Prostate gland (tissue), 2 donors: Measurements from ENCODE around the gene SRPK3. TPM values are rescaled to one million over a fixed set of nuclear protein-coding genes. Genes with fewer than 3 reads are reported as not detected.

Source experiments
- DNase-seq: peaks from one replicate; pipeline ENCODE4 v3.0.0-alpha.2; 2019; ENCODE audit warnings: low spot score
- H3K27ac ChIP-seq, 2 donors: fragments of 200-600 bp; sonication (generic); 2 replicates each; pipeline ENCODE4 v1.5.1; 2017 to 2019
- H3K27me3 ChIP-seq: fragments of 200-600 bp; sonication (generic); replicated peaks from 2 replicates; pipeline ENCODE4 v1.5.1; 2019; ENCODE audit not compliant: insufficient read depth
- H3K36me3 ChIP-seq, 2 donors: fragments of 200-600 bp; sonication (generic); 1 replicate in 1 of 2; 2 replicates in 1 of 2; pipeline versions ENCODE4 v1.5.1 to v1.8.1; 2017 to 2019
- H3K4me1 ChIP-seq: fragments of 200-600 bp; sonication (generic); replicated peaks from 2 replicates; pipeline ENCODE4 v1.5.1; 2019
- H3K4me3 ChIP-seq, 2 donors: fragments of 200-600 bp; sonication (generic); 2 replicates each; pipeline ENCODE4 v1.5.1; 2017 to 2019
- H3K9me3 ChIP-seq: fragments of 200-600 bp; sonication (generic); 2 replicates; pipeline ENCODE4 v1.5.1; 2017
- CTCF ChIP-seq, 4 experiments: fragments of 200-600 bp in 2 of 4; fragments of 450-650 bp in 2 of 4; sonication (generic) in 2 of 4; IDR thresholded peaks; 1 replicate in 3 of 4; 2 replicates in 1 of 4; pipeline ENCODE4 v1.5.1; 2016 to 2019; ENCODE audit warnings: antibody characterized with exemption in 4 of 4, mild to moderate bottlenecking in 2 of 4, moderate library complexity in 2 of 4
- POLR2A ChIP-seq: fragments of 450-650 bp; IDR thresholded peaks from one replicate; pipeline ENCODE4 v1.6.1; 2016; ENCODE audit warnings: antibody characterized with exemption, mild to moderate bottlenecking
- POLR2AphosphoS5 ChIP-seq: sonication (generic); formaldehyde crosslinking; IDR thresholded peaks from one replicate; pipeline ENCODE4 v1.6.1; 2017; ENCODE audit warnings: antibody characterized with exemption
- WGBS: methylation state at CpG from one replicate; pipeline ENCODE4 v1.1.5; 2018; 5-methylcytosine and 5-hydroxymethylcytosine counted together
- intact Hi-C: fragments of 100-400 bp; cut with DNase I; formaldehyde crosslinking; loops from one replicate; pipeline ENCODE4 v1.14.2; 2022
- total RNA-seq, 2 donors: library from RNA; depleted of rRNA; stranded (reverse); fragments of >200 nt; gene quantifications; one replicate each; pipeline ENCODE4 v1.1.0, GENCODE V29; 2016

Gene SRPK3
- total RNA-seq, 2 donors from 2014 or later: 1.4 to 2.7 TPM

GRCh38 chrX:153804100-153804595, 23.3 kb downstream of the SRPK3 start:
- H3K4me3 ChIP-seq: no peak overlapping the region
- H3K27ac ChIP-seq: no peak overlapping the region
- TF ChIP-seq CTCF (IDR thresholded peaks at IDR 0.05) (no peak), POLR2AphosphoS5 (no peak), POLR2A (no peak)
- no peaks in the 10 kb centered on the region for H3K4me1 ChIP-seq
- no peaks in the 10 kb centered on the region for H3K9me3 ChIP-seq
- no CpG with 5 or more reads among the region's 34 CpGs for WGBS
- H3K36me3 ChIP-seq: no peaks in the 10 kb centered on the region
- H3K27me3 ChIP-seq: no peaks in the 10 kb centered on the region
- intact Hi-C loops: no loop called here
- DNase-seq: no peak

DNA sequence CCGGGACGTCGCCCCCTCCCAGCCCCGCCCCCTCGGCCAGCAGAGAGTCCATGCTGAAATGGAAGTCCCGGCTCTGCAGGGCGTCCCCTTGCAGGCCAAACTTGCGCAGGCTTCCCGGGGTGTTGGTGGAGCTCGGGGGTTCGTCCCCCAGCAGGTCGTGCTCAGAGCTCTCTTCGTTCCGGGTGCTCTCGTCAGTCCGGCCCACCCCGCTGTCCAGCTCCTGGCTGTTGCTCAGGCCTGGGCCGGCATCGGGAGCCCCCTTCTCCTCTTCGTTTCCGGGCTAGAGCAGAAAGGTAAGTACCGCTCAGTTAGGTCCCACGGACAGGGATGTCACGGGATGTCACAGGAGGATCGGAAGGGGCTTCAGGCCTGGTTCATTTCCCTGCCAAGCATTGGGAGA, 23.8 kb downstream of the SRPK3 start:
- H3K27ac ChIP-seq: no peak overlapping the region
- no peaks in the 10 kb centered on the region for H3K27me3 ChIP-seq
- H3K4me1 ChIP-seq: no peaks in the 10 kb centered on the region
- no peak for DNase-seq
- no peaks in the 10 kb centered on the region for H3K36me3 ChIP-seq
- WGBS: 92% methylated on average over 19 of the region's 25 CpGs
- TF ChIP-seq POLR2AphosphoS5 (no peak), POLR2A (no peak)
- intact Hi-C loops: no loop called here
- no peak overlapping the region for H3K4me3 ChIP-seq
- H3K9me3 ChIP-seq: no peaks in the 10 kb centered on the region

GRCh38 chrX:153805436-153805835, 24.6 kb downstream of the SRPK3 start:
- no peak overlapping the region for H3K4me3 ChIP-seq
- H3K9me3 ChIP-seq: no peaks in the 10 kb centered on the region
- no peaks in the 10 kb centered on the region for H3K36me3 ChIP-seq
- H3K27me3 ChIP-seq: no peaks in the 10 kb centered on the region
- H3K4me1 ChIP-seq: no peaks in the 10 kb centered on the region
- 39% methylated on average over 8 of the region's 13 CpGs for WGBS
- H3K27ac ChIP-seq: no peak overlapping the region
- intact Hi-C loops: no loop called here
- TF ChIP-seq CTCF (IDR thresholded peaks at IDR 0.05) (no peak), POLR2AphosphoS5 (no peak), POLR2A (no peak)
- DNase-seq: no peak

GRCh38 chrX:153806999-153807575, 26.2 kb downstream of the SRPK3 start:
- intact Hi-C loops: no loop called here
- H3K36me3 ChIP-seq: no peaks in the 10 kb centered on the region
- no peak overlapping the region for H3K27ac ChIP-seq
- WGBS: 95% methylated on average over 12 of the region's 28 CpGs
- no peaks in the 10 kb centered on the region for H3K9me3 ChIP-seq
- H3K4me1 ChIP-seq: no peaks in the 10 kb centered on the region
- TF ChIP-seq POLR2A: no peak
- TF ChIP-seq CTCF (IDR thresholded peaks at IDR 0.05): no peak
- TF ChIP-seq POLR2AphosphoS5: no peak
- H3K4me3 ChIP-seq: no peak overlapping the region
- no peaks in the 10 kb centered on the region for H3K27me3 ChIP-seq
- no peak for DNase-seq

GRCh38 chrX:153807976-153808375, 27.1 kb downstream of the SRPK3 start:
- H3K9me3 ChIP-seq: no peaks in the 10 kb centered on the region
- H3K36me3 ChIP-seq: no peaks in the 10 kb centered on the region
- intact Hi-C loops: no loop called here
- no peak for DNase-seq
- no peak for TF ChIP-seq CTCF (IDR thresholded peaks at IDR 0.05)
- TF ChIP-seq POLR2A: no peak
- no peak for TF ChIP-seq POLR2AphosphoS5
- WGBS: 91% methylated on average over 19 of the region's 19 CpGs
- H3K27me3 ChIP-seq: no peaks in the 10 kb centered on the region
- H3K4me3 ChIP-seq: no peak overlapping the region
- H3K4me1 ChIP-seq: no peaks in the 10 kb centered on the region
- H3K27ac ChIP-seq: no peak overlapping the region
